Muscle layer of colon (tissue), 2 donors: ENCODE measurements around the gene IGIP.

ENCODE experiments used
- H3K27ac ChIP-seq: one replicate; pipeline ENCODE4 v1.7.0; 2013; ENCODE audit warnings: low read depth, mild to moderate bottlenecking, low read length, moderate library complexity
- H3K27me3 ChIP-seq, 2 donors: one replicate each; pipeline ENCODE4 v1.7.0; 2013; ENCODE audit warnings: low read length in 2 of 2, mild to moderate bottlenecking in 2 of 2; ENCODE audit not compliant: insufficient read depth in 2 of 2, control insufficient read depth in 1 of 2
- H3K36me3 ChIP-seq: one replicate; pipeline ENCODE4 v1.7.0; 2013; ENCODE audit warnings: mild to moderate bottlenecking, low read length; ENCODE audit not compliant: insufficient read depth
- H3K4me1 ChIP-seq: one replicate; pipeline ENCODE4 v1.7.0; 2013; ENCODE audit warnings: mild to moderate bottlenecking, low read length; ENCODE audit not compliant: insufficient read depth
- H3K4me3 ChIP-seq, 2 donors: one replicate each; pipeline ENCODE4 v1.7.0; 2013; ENCODE audit warnings: low read length in 2 of 2, low read depth in 1 of 2, mild to moderate bottlenecking in 1 of 2, moderate library complexity in 1 of 2
- H3K9ac ChIP-seq: one replicate; pipeline ENCODE4 v1.7.0; 2013; ENCODE audit warnings: low read length
- H3K9me3 ChIP-seq: one replicate; pipeline ENCODE4 v1.7.0; 2013; ENCODE audit warnings: mild to moderate bottlenecking, low read length
- donor health status: abdominal sarcoma.
- donor health status: Adenocarcinoma of cecum.

The IGIP gene

DNA sequence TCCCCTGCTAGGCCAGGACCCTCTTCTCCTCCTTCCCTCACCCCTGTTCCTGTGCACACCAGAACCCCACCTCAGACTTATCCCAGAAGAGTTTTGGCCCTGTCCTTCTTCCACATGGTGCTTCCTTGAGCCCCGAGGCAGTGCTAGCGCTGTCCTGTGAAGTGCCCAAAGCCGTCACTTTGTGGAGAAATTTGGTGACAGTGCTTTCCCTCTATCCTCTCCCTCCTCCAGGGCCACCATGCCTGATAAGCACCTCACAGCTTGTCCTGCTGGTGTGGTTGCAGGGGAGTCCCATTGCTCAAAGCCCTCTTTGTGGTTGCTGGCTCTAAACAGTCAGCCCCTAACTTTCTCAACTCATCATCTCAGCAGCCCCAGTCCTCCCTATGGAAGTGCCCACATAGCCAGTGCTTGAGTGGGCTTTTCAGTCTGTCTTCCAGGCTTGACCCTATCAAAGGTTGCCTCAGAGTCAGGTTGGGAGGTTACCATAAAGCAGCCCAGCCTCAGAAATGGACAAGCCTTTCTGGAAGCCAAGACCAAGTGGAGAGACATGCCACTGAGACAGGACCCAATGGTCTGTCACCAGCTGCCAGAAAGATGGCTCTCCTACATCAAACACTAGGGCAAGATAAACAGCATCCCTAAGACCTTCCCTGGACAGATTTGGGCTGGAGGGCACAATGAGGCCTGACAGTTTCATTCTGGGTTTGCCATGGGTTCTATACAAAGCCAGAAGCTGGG lies 18.0 kb downstream of the IGIP start:
- no peak overlapping the region for H3K27ac ChIP-seq
- H3K4me1 ChIP-seq: peaks cover 7% of the 10 kb centered on the region
- H3K27me3 ChIP-seq: no peaks in the 10 kb centered on the region
- H3K4me3 ChIP-seq: no peak overlapping the region
- H3K9ac ChIP-seq: no peak overlapping the region
- no peaks in the 10 kb centered on the region for H3K9me3 ChIP-seq
- no peaks in the 10 kb centered on the region for H3K36me3 ChIP-seq

DNA sequence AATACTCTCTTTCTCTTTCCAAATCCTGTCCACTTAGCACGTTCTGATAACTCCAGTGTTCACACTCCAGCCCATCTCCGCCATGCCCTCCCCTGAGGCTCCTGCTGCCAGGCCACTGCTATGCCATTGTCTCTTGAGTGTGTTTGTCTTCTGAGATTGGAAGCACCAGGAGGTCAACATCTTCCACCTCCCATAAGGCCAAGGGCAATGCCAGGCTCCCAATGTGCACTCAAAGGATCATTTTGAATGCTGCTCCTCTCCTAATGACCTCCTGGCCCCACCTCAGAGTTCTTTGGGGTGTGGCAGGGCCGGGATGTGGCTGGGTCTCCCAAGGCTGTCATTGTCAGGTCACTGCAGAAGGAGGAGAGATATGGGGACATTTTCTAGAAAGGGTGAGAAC lies 19.5 kb downstream of the IGIP start:
- Histone ChIP-seq H3K27me3 (no peaks in the 10 kb centered on the region), H3K9ac (no peak overlapping the region), H3K4me1 (peaks cover 7% of the 10 kb centered on the region), H3K9me3 (no peaks in the 10 kb centered on the region), H3K36me3 (no peaks in the 10 kb centered on the region), H3K4me3 (no peak overlapping the region), H3K27ac (no peak overlapping the region)

DNA sequence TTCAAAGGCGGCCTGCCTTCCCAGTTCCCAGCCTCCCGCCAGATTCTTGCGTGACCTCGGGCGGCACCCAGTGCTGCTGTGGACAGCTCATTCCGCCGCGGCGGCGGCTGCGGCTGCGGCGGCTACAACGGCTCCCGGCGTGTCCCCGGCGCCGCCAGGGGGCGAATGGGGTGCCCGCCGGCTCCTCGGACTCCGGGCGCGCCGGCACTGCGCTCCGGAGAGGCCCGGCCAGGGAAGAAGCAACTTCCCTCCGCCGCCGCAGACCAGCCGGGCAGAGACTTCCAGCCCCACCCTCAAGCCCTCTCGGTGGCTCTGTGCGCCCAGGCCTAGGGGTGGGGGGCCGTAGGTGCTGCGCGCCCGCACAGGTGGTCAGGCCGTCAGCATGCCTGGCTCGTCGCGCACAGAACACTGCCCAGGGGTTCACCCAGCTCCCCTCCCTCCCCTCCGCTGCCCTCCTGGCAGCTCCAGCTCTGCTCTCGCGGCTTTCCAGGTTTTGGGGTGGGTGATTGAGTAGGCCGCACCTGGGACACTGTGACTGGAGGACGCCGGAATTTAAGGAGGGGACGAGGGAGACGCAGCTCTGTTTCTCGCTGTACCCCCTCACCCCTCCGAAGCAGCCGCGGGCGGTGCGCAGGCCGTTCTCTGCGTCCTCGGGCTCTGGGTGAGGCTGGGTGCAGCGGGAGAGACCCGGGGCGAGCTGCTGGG lies 20.2 kb downstream of the IGIP start:
- no peak overlapping the region for H3K27ac ChIP-seq
- H3K36me3 ChIP-seq: no peaks in the 10 kb centered on the region
- H3K4me3 ChIP-seq: peak overlapping the region; percentile 36 to 51
- no peaks in the 10 kb centered on the region for H3K27me3 ChIP-seq
- no peaks in the 10 kb centered on the region for H3K9me3 ChIP-seq
- H3K9ac ChIP-seq: no peak overlapping the region
- peaks cover 7% of the 10 kb centered on the region for H3K4me1 ChIP-seq

DNA sequence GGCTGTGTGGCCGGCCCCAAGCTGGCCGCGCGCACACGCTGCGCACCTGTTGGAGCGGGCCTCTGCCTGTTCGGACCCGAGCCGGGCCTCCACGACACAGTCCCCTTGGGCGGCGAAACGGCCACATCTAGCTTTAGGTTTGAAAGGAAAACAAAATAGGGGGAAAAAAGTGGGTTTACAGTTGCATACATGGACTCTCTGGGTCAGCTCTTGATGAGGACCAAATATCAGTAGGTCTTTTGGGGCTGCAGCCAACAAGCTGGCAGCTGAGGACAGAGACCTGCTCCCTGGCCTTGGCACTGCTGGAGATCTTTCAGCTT lies 20.7 kb downstream of the IGIP start:
- no peaks in the 10 kb centered on the region for H3K9me3 ChIP-seq
- no peak overlapping the region for H3K9ac ChIP-seq
- H3K4me3 ChIP-seq: peak overlapping the region in 1 of 2 donors; percentile 51
- peaks cover 7% of the 10 kb centered on the region for H3K4me1 ChIP-seq
- H3K27me3 ChIP-seq: no peaks in the 10 kb centered on the region
- no peaks in the 10 kb centered on the region for H3K36me3 ChIP-seq
- H3K27ac ChIP-seq: no peak overlapping the region

DNA sequence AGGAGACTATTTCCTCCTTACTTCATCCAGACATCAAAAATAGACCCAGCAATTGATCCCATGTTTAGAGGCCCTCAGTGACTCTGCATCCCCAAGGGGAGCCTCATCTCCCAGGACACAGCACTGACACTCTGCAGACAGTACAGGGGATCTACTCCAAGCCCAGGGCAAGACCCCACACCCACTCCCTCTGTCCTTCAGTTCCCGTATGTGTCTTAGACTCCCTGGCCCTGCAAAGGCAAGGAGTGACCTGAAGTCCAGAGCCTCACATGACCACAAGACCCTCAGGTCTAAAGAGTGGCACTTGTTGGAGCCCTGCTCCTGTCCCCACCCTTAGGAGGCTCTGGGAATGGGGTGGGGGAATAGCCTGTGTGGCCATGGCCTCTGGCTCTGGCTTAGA lies 21.7 kb downstream of the IGIP start:
- Histone ChIP-seq H3K4me1 (peaks cover 7% of the 10 kb centered on the region), H3K27ac (no peak overlapping the region), H3K4me3 (no peak overlapping the region), H3K36me3 (no peaks in the 10 kb centered on the region), H3K9me3 (no peaks in the 10 kb centered on the region), H3K27me3 (no peaks in the 10 kb centered on the region), H3K9ac (no peak overlapping the region)

DNA sequence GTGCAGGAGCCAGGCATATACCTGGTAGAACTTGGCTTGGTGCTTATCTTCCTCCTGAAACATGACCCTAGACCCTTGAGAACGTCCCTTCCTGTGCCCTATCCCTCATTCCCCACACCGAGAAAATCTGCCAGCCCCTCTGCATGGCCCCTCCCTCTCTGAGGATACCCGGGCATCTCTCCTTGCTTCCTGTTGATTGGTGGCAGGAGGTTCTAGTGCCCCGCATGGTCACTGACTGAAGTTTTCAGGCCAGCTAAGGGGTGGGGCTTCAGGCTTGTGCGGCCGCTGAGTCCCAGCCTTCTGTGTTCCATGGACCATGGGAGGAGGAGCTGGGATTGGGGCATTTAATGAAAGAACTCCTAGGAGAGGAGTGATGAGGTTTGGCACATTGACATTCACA lies 22.8 kb downstream of the IGIP start:
- Histone ChIP-seq H3K27me3 (no peaks in the 10 kb centered on the region), H3K36me3 (no peaks in the 10 kb centered on the region), H3K27ac (no peak overlapping the region), H3K4me3 (no peak overlapping the region), H3K4me1 (peaks cover 12% of the 10 kb centered on the region), H3K9me3 (no peaks in the 10 kb centered on the region), H3K9ac (no peak overlapping the region)

DNA sequence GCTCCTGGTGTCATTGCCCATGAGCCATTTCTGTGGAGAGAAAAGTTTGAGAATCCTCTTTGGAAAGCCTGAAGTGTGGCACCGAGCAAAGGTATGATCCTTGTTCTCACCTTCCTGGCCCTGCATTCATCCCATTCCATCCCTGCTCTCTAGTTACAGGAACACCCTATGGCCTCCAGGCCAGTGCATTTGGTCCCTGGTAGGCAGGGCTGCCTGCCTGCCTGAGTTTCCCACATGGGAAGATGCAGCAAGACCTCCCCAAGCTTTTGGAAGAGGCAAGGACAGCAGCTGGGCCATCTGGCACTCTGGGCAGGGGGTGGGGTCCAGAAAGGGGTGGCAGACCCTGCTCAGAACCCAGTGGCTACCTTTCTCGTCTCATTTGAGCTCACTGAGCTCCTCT lies 24.5 kb downstream of the IGIP start:
- Histone ChIP-seq H3K36me3 (no peaks in the 10 kb centered on the region), H3K4me1 (peaks cover 18% of the 10 kb centered on the region), H3K9me3 (no peaks in the 10 kb centered on the region), H3K27me3 (no peaks in the 10 kb centered on the region), H3K9ac (no peak overlapping the region), H3K4me3 (no peak overlapping the region), H3K27ac (no peak overlapping the region)

DNA sequence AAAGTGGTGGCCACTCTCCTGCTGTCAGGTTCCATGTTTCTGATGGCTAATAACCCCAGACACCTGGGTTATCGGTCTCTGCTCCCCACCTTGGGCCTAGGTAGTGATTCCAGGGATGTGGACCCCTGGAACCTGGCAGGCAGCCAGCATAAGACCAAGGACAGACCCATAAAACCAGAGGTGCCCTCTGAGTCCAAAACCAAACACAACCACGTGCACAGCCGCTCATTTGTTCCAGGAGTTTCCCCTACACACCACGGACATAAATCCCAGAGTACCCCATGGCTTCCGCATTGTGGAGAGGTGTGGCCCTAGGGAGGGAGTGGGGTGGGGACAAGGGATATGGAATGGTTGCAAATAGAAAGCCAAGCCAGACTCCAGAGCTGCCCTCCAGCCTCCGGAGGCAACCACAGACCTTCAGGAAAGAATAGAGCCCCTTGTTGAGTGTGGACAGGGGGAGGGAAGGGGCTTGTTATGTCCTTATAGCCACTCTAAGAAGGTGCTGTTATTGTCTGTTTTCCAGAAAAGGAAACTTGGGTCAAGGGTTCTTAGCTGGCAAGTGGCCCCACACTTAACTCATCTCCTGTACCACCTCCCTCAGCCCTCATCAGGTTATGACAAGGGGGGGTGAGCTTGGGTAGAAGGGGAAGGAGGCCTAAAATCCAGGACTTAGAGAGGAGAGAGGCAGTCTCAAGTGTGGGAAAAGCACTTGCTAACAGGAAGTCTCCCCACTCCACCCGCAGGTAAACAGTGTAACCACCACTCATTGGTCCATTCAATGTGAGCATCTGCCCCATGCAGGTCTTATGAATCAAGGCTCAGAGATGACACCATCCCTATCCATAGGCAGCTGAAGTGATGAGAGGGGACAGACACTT lies 25.6 kb downstream of the IGIP start:
- no peak overlapping the region for H3K9ac ChIP-seq
- no peaks in the 10 kb centered on the region for H3K27me3 ChIP-seq
- no peak overlapping the region for H3K27ac ChIP-seq
- H3K4me1 ChIP-seq: peaks cover 13% of the 10 kb centered on the region
- H3K4me3 ChIP-seq: no peak overlapping the region
- no peaks in the 10 kb centered on the region for H3K9me3 ChIP-seq
- no peaks in the 10 kb centered on the region for H3K36me3 ChIP-seq

DNA sequence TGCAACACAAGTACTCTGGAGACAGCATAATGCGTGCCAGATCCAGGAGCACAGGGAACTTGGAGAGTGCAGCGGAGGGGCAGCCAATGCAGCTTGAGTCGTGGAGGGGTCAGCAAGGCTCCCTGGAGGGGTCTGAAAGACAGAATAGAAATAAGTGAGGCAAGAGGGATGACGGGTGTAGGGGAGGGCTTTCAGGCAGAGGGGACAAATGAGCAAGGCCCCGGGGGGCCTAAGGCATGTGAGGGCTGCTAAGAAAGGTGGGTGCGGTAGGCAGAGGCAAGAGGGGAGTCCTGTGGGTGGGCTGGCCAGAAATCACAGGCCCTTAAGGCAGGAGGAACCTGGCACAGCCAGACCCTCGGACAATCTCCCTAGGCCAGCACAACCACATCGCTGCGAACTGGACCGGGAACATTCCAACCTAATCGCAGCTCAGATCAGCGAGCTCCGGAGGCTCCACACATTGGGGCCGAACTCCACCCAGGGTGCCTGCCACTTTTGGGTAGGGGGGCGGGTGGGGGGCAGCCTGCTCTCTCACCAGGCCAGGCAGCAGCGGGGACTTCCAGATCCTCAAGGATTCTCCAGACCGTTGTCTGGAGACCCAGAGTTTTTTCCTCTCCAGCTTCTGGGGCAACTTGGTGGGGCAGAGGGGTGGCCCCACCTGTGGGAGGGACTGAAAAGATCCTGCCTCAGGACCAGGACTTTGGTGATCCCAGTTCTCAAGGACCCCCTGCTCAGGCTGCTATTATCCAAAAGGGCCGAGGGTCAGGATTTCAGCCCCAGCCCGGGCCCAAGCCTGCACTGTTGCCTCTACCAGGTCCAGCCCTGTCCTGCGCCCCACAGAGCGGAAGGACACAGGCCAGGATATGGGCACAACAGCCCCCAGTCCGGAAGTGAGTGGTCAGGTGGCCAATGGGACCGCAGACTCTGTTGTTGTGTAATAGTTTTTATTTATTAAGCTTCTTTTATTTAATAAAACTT lies 26.6 kb downstream of the IGIP start:
- Histone ChIP-seq H3K27ac (no peak overlapping the region), H3K9ac (no peak overlapping the region), H3K27me3 (no peaks in the 10 kb centered on the region), H3K9me3 (no peaks in the 10 kb centered on the region), H3K4me1 (peaks cover 21% of the 10 kb centered on the region), H3K36me3 (no peaks in the 10 kb centered on the region), H3K4me3 (no peak overlapping the region)

DNA sequence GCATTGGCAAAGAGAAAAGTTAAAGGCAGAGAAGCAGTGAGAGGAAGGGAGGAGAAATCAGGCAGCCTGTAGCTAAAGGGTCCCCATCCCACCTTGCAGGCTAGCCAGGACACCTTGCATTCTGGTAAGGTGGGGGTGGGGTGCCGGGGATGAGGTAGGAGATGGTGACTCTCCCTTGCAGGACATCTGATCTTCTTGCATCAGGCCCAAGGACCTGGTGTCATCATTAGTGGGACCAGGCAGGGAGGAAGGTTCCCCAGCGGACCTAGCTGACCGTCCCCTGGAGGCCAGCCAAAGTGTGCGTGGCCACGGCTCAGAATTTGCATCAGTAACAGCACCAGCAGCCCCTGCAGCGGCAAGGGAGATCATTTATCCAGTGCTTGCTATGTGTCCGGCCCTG lies 27.5 kb downstream of the IGIP start:
- Histone ChIP-seq H3K9ac (no peak overlapping the region), H3K27me3 (no peaks in the 10 kb centered on the region), H3K36me3 (no peaks in the 10 kb centered on the region), H3K4me1 (peaks cover 21% of the 10 kb centered on the region), H3K27ac (no peak overlapping the region), H3K4me3 (no peak overlapping the region), H3K9me3 (no peaks in the 10 kb centered on the region)

DNA sequence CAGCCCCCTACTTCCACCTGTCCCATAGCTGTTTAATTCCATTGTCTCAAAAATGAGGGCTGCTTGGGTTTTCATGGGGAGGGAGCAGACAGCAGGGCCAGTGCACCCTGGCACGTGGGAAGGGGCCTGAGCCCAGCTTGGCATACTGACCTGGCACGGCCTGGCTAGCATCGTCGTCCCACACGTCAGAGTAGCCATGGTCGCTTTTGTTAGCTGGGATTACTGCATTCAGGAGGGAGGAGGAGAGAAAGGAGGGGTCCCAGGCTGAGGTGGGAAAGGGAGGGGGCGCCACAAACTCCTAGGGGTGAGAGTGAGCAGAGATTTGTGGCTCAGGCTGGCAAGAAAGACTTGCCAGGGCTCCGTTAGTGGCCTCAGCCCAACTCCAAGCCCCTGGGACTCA lies 28.2 kb downstream of the IGIP start:
- H3K36me3 ChIP-seq: no peaks in the 10 kb centered on the region
- no peaks in the 10 kb centered on the region for H3K27me3 ChIP-seq
- peaks cover 21% of the 10 kb centered on the region for H3K4me1 ChIP-seq
- no peak overlapping the region for H3K9ac ChIP-seq
- no peak overlapping the region for H3K4me3 ChIP-seq
- no peak overlapping the region for H3K27ac ChIP-seq
- no peaks in the 10 kb centered on the region for H3K9me3 ChIP-seq
